ENCODE results near the gene SELPLG.
"Not testable (repeated sequence)": the region's sequence is repeated elsewhere in the genome, so short reads cannot be mapped to it uniquely, and the experiment has no call there.

SELPLG gene

DNA sequence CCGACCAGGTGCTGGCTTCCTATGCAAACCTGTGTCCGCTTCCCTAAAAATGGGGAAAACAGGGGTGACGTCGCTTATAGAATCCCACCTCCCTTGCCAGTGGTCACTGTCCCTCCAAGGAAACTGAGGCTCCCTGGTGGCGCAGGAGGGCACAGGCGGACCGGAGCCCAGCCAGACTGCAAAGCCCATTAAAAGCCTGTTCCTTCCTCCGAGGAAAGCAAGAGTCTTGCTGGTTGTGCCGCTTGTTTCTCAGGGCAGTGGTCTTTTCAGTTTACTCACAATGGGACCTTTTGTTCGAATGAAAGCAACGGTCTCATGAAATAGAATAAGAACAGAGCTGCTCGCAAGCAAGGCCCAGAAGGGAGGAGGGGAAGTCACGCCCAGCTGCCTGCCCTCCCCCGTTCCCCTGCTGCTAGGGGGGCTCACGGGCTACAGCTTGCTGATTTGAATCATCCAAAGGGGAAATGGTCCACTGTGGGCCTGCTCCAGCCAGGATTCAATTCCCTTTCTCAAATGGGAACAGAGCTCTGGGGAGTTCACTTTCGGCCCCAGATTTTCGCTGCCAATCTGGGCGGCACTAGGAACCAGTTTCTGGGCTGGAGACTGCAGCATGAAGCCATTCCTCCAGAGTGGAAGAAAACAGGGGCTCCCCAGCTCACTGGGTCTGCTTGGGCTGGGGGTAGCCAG lies 4.6 kb upstream of the SELPLG start:
- peak; percentile 81 to 88 (median 85) for DNase-seq

DNA sequence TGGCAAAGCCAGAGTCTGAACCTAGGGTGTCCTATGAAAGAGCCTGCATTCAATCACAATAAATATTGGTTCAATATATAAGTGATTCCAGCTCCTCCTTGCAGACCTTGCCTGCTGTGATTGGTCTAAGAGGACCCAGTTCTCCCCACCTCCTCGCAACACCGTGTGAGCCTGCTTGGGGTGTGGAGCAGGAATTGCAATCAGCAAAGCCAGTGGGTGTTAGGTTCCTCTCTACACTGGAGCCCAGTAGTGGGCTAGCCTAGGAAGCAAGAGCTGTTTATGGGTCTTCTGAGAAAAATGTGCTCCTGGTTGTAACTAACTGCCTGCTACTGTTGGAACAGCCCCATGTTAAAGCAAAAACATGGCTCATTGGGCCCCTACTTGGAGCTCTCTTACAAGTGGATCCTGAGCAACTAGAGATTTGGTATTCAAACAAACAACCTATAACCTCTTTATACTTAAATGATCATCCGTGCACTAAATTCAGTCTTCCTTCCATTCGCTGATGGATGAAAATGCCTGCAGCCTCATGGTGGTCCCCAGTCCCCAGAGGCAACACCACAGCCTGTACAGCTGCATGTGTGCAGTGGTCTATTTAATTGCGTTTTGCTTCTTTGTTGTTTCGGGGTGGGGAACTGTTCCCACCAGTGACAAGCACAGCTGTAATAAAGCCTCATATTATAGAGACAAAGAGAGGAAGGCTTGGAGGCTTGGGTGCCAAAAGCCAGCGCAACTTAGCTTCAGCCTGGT lies 3.7 kb upstream of the SELPLG start:
- peak; percentile 60 to 82 (median 78) for DNase-seq

DNA sequence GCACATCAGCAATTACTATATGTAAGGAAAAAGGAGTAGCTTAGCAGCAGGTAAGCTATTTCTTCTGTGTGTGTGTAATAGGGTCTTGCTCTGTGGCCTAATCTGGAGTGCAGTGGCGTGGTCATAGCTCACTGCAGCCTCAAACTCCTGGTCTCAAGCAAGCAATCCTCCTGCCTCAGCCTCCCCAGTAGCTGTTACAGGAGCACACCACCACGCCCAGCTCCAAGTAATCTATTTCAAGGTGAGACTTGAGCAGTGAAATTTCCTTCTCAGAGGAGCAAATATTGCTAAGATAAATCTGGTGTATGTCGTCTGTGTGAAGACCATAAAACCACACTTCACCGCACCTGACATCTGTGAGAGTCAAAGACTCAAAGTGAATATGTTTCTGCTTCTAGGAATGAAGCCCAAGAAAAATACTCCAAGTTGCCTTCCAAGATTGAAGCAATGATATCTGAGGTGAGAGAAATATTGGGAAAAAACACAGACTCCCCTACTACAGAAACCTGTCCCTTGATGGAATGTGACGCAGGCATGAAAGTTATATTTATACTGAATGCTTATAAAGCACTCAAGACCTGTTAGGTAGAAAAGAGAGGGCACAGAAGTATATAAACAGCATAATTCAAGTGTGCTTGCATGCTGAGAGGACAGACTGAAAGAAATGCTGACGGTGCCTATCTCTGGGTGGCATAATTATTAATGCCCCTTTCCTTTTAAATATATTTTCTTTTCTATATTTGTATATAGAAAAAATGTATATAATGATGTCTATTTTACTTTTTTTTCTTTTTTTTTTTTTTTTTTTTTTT lies 2.5 kb upstream of the SELPLG start:
- no peak for DNase-seq

- DNase-seq: peak; percentile 47 to 80 (median 73)
Measured at GRCh38 chr12:108635201-108635996, 1.7 kb upstream of the SELPLG start.

DNA sequence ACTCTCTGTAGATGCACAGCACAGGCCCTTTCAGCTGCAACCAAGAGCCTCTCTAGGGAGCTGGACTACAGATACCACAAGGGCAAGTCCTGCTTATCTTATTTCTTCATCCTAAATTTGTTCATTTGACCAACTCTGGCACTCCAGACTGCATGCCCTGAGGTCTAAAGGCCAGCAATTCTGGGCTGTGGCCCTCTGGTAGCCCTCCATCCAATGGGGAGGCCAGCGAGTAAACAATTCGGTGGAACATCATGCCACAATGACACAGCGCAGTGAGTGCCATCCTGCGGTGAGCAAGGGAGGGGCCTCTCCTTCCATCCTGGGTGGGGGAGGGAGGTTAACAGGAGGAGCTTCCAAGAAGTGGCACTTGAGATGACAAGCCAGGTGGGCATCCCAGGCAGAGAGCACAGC lies 652 bp upstream of the SELPLG start:
- peak; percentile 62 to 83 (median 71) for DNase-seq

- no peak for DNase-seq
Measured at GRCh38 chr12:108633081-108633533, 587 bp downstream of the SELPLG start.

- DNase-seq: not testable (repeated sequence)
Measured at GRCh38 chr12:108631261-108631660, 2.4 kb downstream of the SELPLG start.

DNA sequence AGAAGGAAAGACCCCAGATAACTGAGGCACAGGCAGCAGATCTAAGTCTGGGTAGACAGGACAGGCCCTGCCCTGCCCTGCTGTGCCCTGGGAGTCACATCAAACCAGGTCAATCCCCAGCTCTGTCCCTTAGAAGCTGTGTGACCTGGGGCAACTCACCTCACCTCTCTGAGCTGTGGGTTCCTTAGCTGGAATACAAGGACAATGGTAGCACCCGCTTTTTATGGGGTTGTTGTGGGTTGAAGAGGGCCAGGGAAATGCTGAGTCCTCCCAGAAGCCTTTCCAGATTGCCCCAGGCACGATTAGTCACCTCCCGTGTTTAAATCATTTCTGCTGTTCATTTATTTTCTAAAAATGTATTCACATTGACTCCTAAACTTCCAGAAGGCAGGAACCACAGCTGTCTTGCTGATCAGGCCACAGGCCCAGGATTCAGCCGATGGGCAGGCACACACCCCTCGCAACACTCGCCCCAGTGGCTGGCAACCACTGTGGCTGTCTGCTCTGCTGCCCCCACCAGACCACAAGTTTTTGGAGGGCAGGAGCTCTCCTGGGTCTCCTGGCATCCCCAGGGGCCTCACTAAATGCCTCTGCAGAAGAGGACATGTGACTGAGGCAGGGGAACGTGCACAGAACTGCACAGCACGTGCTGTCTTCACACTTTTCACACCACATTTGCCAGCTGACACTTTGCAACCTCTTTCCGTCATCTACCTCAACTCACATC lies 3.0 kb downstream of the SELPLG start:
- DNase-seq: peak in 1 of 4 experiments; percentile 58

DNA sequence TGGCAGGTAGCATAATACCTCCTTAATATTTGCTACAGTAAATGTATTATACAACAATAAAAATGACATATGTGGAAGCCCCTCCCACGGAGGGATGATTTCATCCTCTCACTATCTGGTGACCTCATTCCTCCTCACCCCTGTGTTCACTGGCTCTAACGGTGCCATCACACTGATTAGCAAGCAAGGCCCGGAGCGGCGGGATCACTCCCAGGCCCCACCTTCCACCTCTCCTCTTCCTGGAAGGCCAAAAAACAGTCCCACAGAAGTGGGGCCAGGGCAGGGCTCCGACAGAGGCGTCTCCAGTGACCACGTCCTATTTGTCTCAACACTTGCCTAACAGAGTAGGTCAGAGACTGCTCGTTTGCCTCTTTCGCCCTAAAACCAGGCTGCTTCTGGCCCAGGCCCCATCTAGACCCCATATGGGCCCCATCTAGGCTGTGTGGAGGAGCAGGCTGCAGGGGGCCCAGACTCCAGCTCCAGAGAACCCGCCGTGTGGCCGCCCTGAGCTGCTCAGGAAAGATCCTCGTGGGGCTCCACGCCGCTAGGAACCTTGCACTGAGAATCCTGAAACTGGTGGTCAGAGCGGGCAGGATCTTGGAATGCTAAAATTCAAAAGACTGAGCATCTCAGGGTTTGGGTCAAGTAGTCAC lies 3.7 kb downstream of the SELPLG start:
- peak; percentile 79 to 91 (median 80) for DNase-seq

DNA sequence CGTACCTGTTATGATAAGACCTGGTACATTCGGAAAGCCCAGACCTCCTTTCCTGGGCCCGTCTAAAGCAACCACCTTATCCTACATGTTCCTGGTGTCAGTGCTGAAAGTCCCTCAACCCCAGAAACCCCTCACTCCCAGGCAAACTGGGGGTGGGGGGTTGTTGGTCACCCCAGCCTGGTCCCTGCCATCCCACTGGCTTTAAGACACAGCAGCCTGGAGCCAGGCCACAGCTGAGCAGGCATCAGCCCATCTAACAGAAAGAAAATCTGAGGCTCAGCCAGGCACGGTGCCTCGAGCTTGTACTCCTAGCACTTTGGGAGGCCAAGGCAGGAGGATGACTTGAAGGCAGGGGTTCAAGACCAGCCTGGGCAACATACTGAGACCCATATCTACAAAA lies 4.5 kb downstream of the SELPLG start:
- DNase-seq: no peak

GRCh38 chr12:108627134-108627920 lies 6.4 kb downstream of the SELPLG start:
- DNase-seq: no peak

GRCh38 chr12:108625228-108625627 lies 8.5 kb downstream of the SELPLG start:
- DNase-seq: no peak

DNA sequence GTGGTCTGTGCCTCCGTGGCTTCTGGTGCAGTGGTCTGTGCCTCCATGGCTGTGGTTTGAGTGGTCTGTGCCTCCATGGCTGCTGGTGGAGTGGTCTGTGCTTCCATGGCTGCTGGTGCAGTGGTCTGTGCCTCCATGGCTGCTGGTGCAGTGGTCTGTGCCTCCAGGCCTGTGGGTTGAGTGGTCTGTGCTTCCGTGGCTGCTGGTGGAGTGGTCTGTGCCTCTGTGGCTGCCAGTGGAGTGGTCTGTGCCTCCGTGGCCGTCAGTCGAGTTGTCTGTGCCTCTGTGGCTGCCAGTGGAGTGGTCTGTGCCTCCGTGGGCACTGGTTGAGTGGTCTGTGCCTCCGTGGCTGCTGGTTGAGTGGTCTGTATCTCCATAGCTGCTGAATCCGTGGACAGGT lies 10.1 kb downstream of the SELPLG start:
- DNase-seq: no peak

- DNase-seq: no peak
Measured at GRCh38 chr12:108622921-108623514, 10.7 kb downstream of the SELPLG start.

- DNase-seq: peak in 3 of 4 experiments; percentile 68 to 78 (median 76)
Measured at GRCh38 chr12:108622421-108622820, 11.3 kb downstream of the SELPLG start.

- no peak for DNase-seq
Measured at GRCh38 chr12:108621161-108621560, 12.5 kb downstream of the SELPLG start.

DNA sequence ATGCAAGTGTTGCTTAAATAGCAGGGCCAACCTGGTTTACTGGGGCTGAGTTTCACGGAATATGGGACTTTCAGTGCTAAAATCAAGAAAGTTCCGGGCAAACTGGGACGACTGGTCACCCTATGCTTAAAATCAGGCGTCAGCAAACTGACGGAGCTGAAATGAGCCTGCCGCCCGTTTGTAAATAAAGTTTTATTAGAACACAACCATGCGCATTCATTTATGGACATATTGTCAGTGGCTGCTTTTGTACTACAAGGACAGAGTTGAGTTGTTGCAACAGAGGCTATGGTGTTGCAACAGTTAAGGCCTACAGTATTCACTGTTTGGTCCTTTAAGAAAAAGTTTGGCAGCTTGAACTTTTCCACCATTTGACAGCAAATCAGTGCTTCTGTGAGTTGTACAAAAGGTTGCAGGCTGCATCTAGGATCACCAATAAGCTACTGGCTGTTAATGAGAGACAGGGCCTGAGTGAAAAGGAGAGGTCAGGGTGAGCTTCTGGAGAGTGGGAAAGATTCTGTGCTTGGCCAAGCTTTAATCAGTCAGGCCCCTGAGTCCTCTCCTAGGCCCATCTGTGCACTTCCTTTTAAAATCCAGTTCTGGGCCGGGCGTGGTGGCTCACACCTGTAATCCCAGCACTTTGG lies 13.3 kb downstream of the SELPLG start:
- DNase-seq: peak; percentile 70 to 80 (median 73)

GRCh38 chr12:108619369-108620160 lies 14.1 kb downstream of the SELPLG start:
- no peak for DNase-seq
